IPS-15b (cell line): ENCODE measurements around the gene RBM26.

Experiments used
- H3K27me3 ChIP-seq: one replicate; pipeline ENCODE4 v1.6.1; 2013; ENCODE audit warnings: low read length; ENCODE audit not compliant: control insufficient read depth, insufficient read depth
- H3K36me3 ChIP-seq: one replicate; pipeline ENCODE4 v1.6.1; 2013; ENCODE audit warnings: low read length; ENCODE audit not compliant: control insufficient read depth, insufficient read depth
- H3K4me1 ChIP-seq: one replicate; pipeline ENCODE4 v1.6.1; 2013; ENCODE audit warnings: mild to moderate bottlenecking, low read length; ENCODE audit not compliant: control insufficient read depth, insufficient read depth
- H3K4me3 ChIP-seq: one replicate; pipeline ENCODE4 v1.5.1; 2013; ENCODE audit warnings: low read depth, low read length
- H3K9ac ChIP-seq: one replicate; pipeline ENCODE4 v1.6.1; 2013; ENCODE audit warnings: low read depth, mild to moderate bottlenecking, low read length
- H3K9me3 ChIP-seq: one replicate; pipeline ENCODE4 v1.6.1; 2013; ENCODE audit warnings: mild to moderate bottlenecking, low read length; ENCODE audit not compliant: control insufficient read depth, insufficient read depth

Gene RBM26

GRCh38 chr13:79398915-79399314 is 7.1 kb downstream of the RBM26 start:
- no peaks in the 10 kb centered on the region for H3K36me3 ChIP-seq
- H3K4me1 ChIP-seq, result peaks cover 14% of the 10 kb centered on the region
- H3K4me3 ChIP-seq, result no peak overlapping the region
- H3K9ac ChIP-seq, result no peak overlapping the region
- no peaks in the 10 kb centered on the region for H3K9me3 ChIP-seq
- no peaks in the 10 kb centered on the region for H3K27me3 ChIP-seq

GRCh38 chr13:79398127-79398526 is 7.9 kb downstream of the RBM26 start:
- H3K4me3 ChIP-seq, result no peak overlapping the region
- no peaks in the 10 kb centered on the region for H3K36me3 ChIP-seq
- H3K9me3 ChIP-seq, result no peaks in the 10 kb centered on the region
- H3K9ac ChIP-seq, result no peak overlapping the region
- H3K4me1 ChIP-seq, result peaks cover 12% of the 10 kb centered on the region
- no peaks in the 10 kb centered on the region for H3K27me3 ChIP-seq

GRCh38 chr13:79395881-79396280 is 10.2 kb downstream of the RBM26 start:
- Histone ChIP-seq H3K4me3 (no peak overlapping the region), H3K9ac (no peak overlapping the region), H3K36me3 (no peaks in the 10 kb centered on the region), H3K4me1 (peaks cover 3% of the 10 kb centered on the region), H3K27me3 (no peaks in the 10 kb centered on the region), H3K9me3 (no peaks in the 10 kb centered on the region)

GRCh38 chr13:79393564-79394249 is 12.3 kb downstream of the RBM26 start:
- H3K4me3 ChIP-seq, result no peak overlapping the region
- no peaks in the 10 kb centered on the region for H3K9me3 ChIP-seq
- H3K36me3 ChIP-seq, result no peaks in the 10 kb centered on the region
- no peak overlapping the region for H3K9ac ChIP-seq
- no peaks in the 10 kb centered on the region for H3K4me1 ChIP-seq
- H3K27me3 ChIP-seq, result no peaks in the 10 kb centered on the region

GRCh38 chr13:79392882-79393563 is 13.0 kb downstream of the RBM26 start:
- Histone ChIP-seq H3K9me3 (no peaks in the 10 kb centered on the region), H3K4me1 (peaks cover 2% of the 10 kb centered on the region), H3K36me3 (no peaks in the 10 kb centered on the region), H3K27me3 (no peaks in the 10 kb centered on the region), H3K9ac (no peak overlapping the region), H3K4me3 (no peak overlapping the region)

- Histone ChIP-seq H3K9ac (no peak overlapping the region), H3K4me1 (peaks cover 2% of the 10 kb centered on the region), H3K4me3 (no peak overlapping the region), H3K9me3 (no peaks in the 10 kb centered on the region), H3K36me3 (no peaks in the 10 kb centered on the region), H3K27me3 (no peaks in the 10 kb centered on the region)
Observed at GRCh38 chr13:79389026-79389425, 17.0 kb downstream of the RBM26 start.

GRCh38 chr13:79387853-79388252 is 18.2 kb downstream of the RBM26 start:
- H3K36me3 ChIP-seq, result no peaks in the 10 kb centered on the region
- no peak overlapping the region for H3K4me3 ChIP-seq
- H3K9me3 ChIP-seq, result no peaks in the 10 kb centered on the region
- peaks cover 14% of the 10 kb centered on the region for H3K4me1 ChIP-seq
- no peak overlapping the region for H3K9ac ChIP-seq
- H3K27me3 ChIP-seq, result no peaks in the 10 kb centered on the region

- Histone ChIP-seq H3K9ac (no peak overlapping the region), H3K27me3 (no peaks in the 10 kb centered on the region), H3K9me3 (no peaks in the 10 kb centered on the region), H3K4me1 (peaks cover 21% of the 10 kb centered on the region), H3K4me3 (no peak overlapping the region), H3K36me3 (no peaks in the 10 kb centered on the region)
Observed at GRCh38 chr13:79386125-79386826, 19.8 kb downstream of the RBM26 start.

GRCh38 chr13:79385694-79386093 is 20.4 kb downstream of the RBM26 start:
- H3K9me3 ChIP-seq, result no peaks in the 10 kb centered on the region
- H3K9ac ChIP-seq, result no peak overlapping the region
- no peaks in the 10 kb centered on the region for H3K36me3 ChIP-seq
- no peak overlapping the region for H3K4me3 ChIP-seq
- H3K4me1 ChIP-seq, result peaks cover 21% of the 10 kb centered on the region
- H3K27me3 ChIP-seq, result no peaks in the 10 kb centered on the region

- Histone ChIP-seq H3K27me3 (no peaks in the 10 kb centered on the region), H3K4me3 (no peak overlapping the region), H3K9ac (no peak overlapping the region), H3K4me1 (peaks cover 21% of the 10 kb centered on the region), H3K36me3 (no peaks in the 10 kb centered on the region), H3K9me3 (no peaks in the 10 kb centered on the region)
Observed at GRCh38 chr13:79384022-79384610, 21.9 kb downstream of the RBM26 start.

GRCh38 chr13:79382545-79383275 is 23.3 kb downstream of the RBM26 start:
- Histone ChIP-seq H3K27me3 (no peaks in the 10 kb centered on the region), H3K4me3 (no peak overlapping the region), H3K36me3 (no peaks in the 10 kb centered on the region), H3K9me3 (no peaks in the 10 kb centered on the region), H3K4me1 (peaks cover 19% of the 10 kb centered on the region), H3K9ac (no peak overlapping the region)
